ENCODE data around the gene SORCS1. TPM values are rescaled to one million over a fixed set of nuclear protein-coding genes. Genes with fewer than 3 reads are reported as not detected.

Gene SORCS1
- total and polyA plus RNA-seq, 4 donors = 1.4 to 3.8 TPM; not detected in 2

DNA sequence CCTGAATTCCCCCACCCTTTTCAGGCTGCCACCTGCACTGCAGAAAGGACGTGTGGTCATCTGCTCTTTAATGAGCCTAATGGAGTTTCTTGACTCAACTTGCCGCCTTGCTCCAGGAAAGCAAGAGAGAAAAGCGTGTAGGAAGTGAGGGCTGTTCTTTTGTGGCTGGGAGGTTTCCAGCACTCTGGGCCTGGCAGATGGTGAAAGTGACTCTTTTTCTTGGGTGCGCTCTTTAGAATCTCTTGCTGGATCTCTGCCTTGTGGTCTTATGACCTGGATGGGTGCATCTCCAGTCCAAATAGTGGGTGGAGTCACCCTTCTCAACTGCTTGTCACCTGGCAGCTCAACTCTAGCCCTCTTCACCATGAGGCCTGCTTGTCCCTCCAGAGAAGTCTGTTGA, 244.0 kb downstream of the SORCS1 start:
- Histone ChIP-seq H3K36me3 (ENCODE audit: control insufficient read depth in 1 of 2, insufficient read depth in 2 of 2, low read length in 1 of 2) (no peaks in the 10 kb centered on the region), H3K4me1 (ENCODE audit: control insufficient read depth in 1 of 2, insufficient read depth in 2 of 2, low read length in 2 of 2) (no peaks in the 10 kb centered on the region), H3K27ac (ENCODE audit: low read depth in 1 of 2, low read length in 2 of 2) (no peak overlapping the region), H3K9me3 (ENCODE audit: control insufficient read depth, low read length) (no peaks in the 10 kb centered on the region), H3K4me3 (ENCODE audit: low read length in 2 of 2) (no peak overlapping the region), H3K27me3 (ENCODE audit: control insufficient read depth in 1 of 2, insufficient read depth in 2 of 2, low read length in 1 of 2) (no peaks in the 10 kb centered on the region)
- no peak for ATAC-seq (ENCODE audit: low FRiP score)
- intact Hi-C loops (cut with DNase I) = no loop called here
- 78 to 79% methylated on average over 4 of the region's 4 CpGs for WGBS, 2 donors
- DNase-seq = no peak

DNA sequence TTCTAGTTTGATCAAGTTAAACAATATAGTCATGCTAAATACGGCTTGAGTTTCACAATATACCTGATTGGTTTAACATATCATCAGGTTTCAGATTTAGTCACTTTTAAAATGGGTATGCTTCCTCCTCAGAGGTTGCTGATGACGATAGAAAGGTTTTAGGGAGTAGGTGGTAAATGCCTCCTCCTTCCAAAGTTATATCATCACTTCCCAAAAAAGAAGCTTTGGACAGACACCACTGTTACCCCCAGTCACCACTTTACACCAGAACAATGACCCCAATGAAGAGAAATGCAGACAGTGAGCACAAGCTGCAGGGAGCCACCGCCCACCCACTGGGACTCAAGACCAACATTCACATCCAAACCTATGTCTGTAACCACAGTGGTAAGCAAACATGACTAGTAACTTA, 244.6 kb downstream of the SORCS1 start:
- Histone ChIP-seq H3K9me3 (ENCODE audit: control insufficient read depth, low read length) (no peaks in the 10 kb centered on the region), H3K4me3 (ENCODE audit: low read length in 2 of 2) (no peak overlapping the region), H3K27ac (ENCODE audit: low read depth in 1 of 2, low read length in 2 of 2) (no peak overlapping the region), H3K27me3 (ENCODE audit: control insufficient read depth in 1 of 2, insufficient read depth in 2 of 2, low read length in 1 of 2) (no peaks in the 10 kb centered on the region), H3K36me3 (ENCODE audit: control insufficient read depth in 1 of 2, insufficient read depth in 2 of 2, low read length in 1 of 2) (no peaks in the 10 kb centered on the region), H3K4me1 (ENCODE audit: control insufficient read depth in 1 of 2, insufficient read depth in 2 of 2, low read length in 2 of 2) (no peaks in the 10 kb centered on the region)
- ATAC-seq (ENCODE audit: low FRiP score) (no peak), DNase-seq (no peak)
- WGBS, 2 donors = 73% methylated on average over 3 of the region's 3 CpGs
- intact Hi-C loops (cut with DNase I) = no loop called here

DNA sequence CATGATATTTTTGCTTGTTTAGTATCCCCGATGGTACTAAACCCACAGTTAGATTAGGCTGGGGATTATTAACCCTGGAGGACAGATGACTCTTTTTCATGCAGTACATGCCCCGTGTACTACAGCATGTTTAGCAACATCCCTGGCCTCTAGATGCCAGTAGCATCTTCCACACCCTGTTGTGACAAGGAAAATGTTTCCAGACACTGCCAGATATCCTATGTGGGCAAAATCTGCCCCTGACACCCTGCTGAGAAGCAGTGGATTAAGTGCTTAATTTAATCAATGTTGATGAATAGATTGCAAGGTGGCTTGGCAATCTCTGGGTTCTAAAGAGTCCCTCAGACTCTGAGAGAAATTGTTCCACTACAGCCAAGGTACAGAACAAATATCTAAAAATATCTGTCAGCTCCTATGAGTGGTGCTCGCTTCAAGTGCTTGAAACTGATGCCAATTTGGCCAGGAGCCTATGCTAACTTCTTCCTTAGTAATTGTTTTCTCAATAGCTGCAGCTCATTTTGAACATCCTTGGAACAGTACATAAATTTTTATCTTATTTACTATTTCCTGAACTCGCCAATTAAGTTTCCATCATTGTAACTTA, 247.0 kb downstream of the SORCS1 start:
- DNase-seq = no peak
- WGBS, 2 donors = 44 to 45% methylated on average over 4 of the region's 4 CpGs
- H3K4me3 ChIP-seq (ENCODE audit: low read length in 2 of 2) = no peak overlapping the region
- H3K36me3 ChIP-seq (ENCODE audit: control insufficient read depth in 1 of 2, insufficient read depth in 2 of 2, low read length in 1 of 2) = no peaks in the 10 kb centered on the region
- no peak overlapping the region for H3K27ac ChIP-seq (ENCODE audit: low read depth in 1 of 2, low read length in 2 of 2)
- intact Hi-C loops (cut with DNase I) = no loop called here
- ATAC-seq (ENCODE audit: low FRiP score) = no peak
- no peaks in the 10 kb centered on the region for H3K9me3 ChIP-seq (ENCODE audit: control insufficient read depth, low read length)
- no peaks in the 10 kb centered on the region for H3K27me3 ChIP-seq (ENCODE audit: control insufficient read depth in 1 of 2, insufficient read depth in 2 of 2, low read length in 1 of 2)
- no peaks in the 10 kb centered on the region for H3K4me1 ChIP-seq (ENCODE audit: control insufficient read depth in 1 of 2, insufficient read depth in 2 of 2, low read length in 2 of 2)

DNA sequence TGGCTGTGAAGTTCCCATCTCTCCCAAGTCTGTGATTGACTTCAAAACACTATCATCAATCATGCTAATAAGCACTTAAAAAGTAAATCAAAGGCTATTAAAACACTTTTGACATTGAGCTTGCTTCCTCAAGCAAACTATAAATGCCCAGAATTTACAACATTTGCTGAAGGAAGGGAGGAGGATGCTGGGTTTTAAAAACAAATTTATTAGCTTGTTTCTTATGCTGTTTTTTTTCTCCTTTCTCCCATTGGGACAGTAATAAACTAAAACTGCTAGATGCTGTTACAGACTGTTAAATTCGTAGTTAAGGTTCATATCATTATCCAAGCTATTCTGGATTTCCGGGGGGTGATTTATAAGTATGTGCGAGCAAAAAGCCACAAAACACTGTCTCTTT, 250.5 kb downstream of the SORCS1 start:
- intact Hi-C loops (cut with DNase I) = no loop called here
- H3K9me3 ChIP-seq (ENCODE audit: control insufficient read depth, low read length) = no peaks in the 10 kb centered on the region
- H3K27me3 ChIP-seq (ENCODE audit: control insufficient read depth in 1 of 2, insufficient read depth in 2 of 2, low read length in 1 of 2) = no peaks in the 10 kb centered on the region
- ATAC-seq (ENCODE audit: low FRiP score) = no peak
- H3K36me3 ChIP-seq (ENCODE audit: control insufficient read depth in 1 of 2, insufficient read depth in 2 of 2, low read length in 1 of 2) = no peaks in the 10 kb centered on the region
- no peaks in the 10 kb centered on the region for H3K4me1 ChIP-seq (ENCODE audit: control insufficient read depth in 1 of 2, insufficient read depth in 2 of 2, low read length in 2 of 2)
- no peak overlapping the region for H3K4me3 ChIP-seq (ENCODE audit: low read length in 2 of 2)
- WGBS, 2 donors = 51 to 60% methylated on average over 3 of the region's 3 CpGs
- DNase-seq = no peak
- H3K27ac ChIP-seq (ENCODE audit: low read depth in 1 of 2, low read length in 2 of 2) = no peak overlapping the region

DNA sequence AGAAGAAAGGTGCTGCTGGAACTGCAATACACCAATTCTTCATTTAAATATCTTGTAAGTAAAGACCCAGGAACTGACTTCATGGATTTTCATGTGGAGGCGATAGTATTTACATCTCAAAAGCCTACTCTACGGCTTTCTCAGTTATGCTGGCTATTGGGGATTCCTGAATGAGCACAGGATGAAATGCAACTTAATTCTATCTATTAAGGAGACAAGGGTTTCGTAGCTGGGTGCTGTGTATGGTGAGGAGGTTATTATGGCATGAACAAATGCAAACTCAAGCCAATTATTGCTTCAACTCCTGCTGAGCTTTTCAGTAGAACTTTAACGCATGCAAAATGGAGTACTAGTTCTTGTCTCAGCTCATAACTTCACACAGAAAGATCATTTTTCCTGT, 251.2 kb downstream of the SORCS1 start:
- no peak overlapping the region for H3K27ac ChIP-seq (ENCODE audit: low read depth in 1 of 2, low read length in 2 of 2)
- no peaks in the 10 kb centered on the region for H3K27me3 ChIP-seq (ENCODE audit: control insufficient read depth in 1 of 2, insufficient read depth in 2 of 2, low read length in 1 of 2)
- no peak for ATAC-seq (ENCODE audit: low FRiP score)
- intact Hi-C loops (cut with DNase I) = no loop called here
- no peak overlapping the region for H3K4me3 ChIP-seq (ENCODE audit: low read length in 2 of 2)
- WGBS, 2 donors = 56% methylated on average over 4 of the region's 4 CpGs
- H3K36me3 ChIP-seq (ENCODE audit: control insufficient read depth in 1 of 2, insufficient read depth in 2 of 2, low read length in 1 of 2) = no peaks in the 10 kb centered on the region
- peaks cover 2% of the 10 kb centered on the region for H3K9me3 ChIP-seq (ENCODE audit: control insufficient read depth, low read length)
- no peak for DNase-seq
- no peaks in the 10 kb centered on the region for H3K4me1 ChIP-seq (ENCODE audit: control insufficient read depth in 1 of 2, insufficient read depth in 2 of 2, low read length in 2 of 2)

DNA sequence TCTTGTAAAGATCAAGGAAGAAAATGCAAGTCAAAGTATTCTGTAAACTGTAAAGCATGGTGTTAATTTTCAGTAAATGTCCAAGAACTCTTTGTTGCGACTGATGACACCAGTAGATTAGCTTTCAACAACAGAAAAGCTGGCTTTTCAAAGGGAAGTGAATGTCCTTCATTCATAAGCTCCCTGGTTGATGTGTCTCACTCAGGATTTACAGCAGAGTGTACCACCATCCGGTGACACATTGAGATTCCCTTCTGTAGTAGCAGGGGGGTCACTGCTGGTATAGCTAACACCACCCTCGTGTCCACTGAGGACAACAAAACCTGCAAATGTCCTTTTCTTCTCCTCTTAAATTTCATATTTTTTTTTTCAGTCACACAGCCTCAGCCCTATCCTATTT, 253.4 kb downstream of the SORCS1 start:
- Histone ChIP-seq H3K4me3 (ENCODE audit: low read length in 2 of 2) (no peak overlapping the region), H3K27me3 (ENCODE audit: control insufficient read depth in 1 of 2, insufficient read depth in 2 of 2, low read length in 1 of 2) (no peaks in the 10 kb centered on the region), H3K36me3 (ENCODE audit: control insufficient read depth in 1 of 2, insufficient read depth in 2 of 2, low read length in 1 of 2) (no peaks in the 10 kb centered on the region), H3K9me3 (ENCODE audit: control insufficient read depth, low read length) (peaks cover 2% of the 10 kb centered on the region), H3K4me1 (ENCODE audit: control insufficient read depth in 1 of 2, insufficient read depth in 2 of 2, low read length in 2 of 2) (no peaks in the 10 kb centered on the region), H3K27ac (ENCODE audit: low read depth in 1 of 2, low read length in 2 of 2) (no peak overlapping the region)
- ATAC-seq (ENCODE audit: low FRiP score) = no peak
- intact Hi-C loops (cut with DNase I) = no loop called here
- 57 to 63% methylated on average over 3 of the region's 3 CpGs for WGBS, 2 donors
- no peak for DNase-seq

DNA sequence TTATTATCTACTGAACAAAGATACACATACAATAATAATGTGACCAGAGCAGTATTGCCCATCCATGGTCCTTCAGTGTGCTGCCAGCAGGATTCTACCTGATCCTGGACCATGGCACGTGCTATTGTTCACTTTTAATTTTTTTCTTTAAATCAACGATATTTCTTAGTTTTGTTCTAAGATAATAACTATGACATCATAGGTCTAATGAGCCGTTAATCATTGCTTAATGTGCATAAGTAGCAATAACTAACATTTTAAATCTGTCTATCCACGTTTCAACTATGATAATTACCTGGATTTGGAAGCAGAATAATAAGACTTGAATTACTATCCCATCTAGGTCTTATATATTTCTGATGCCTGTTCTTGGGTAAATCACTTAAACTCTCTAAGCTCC, 253.8 kb downstream of the SORCS1 start:
- DNase-seq = no peak
- 67 to 70% methylated on average over 4 of the region's 4 CpGs for WGBS, 2 donors
- Histone ChIP-seq H3K4me1 (ENCODE audit: control insufficient read depth in 1 of 2, insufficient read depth in 2 of 2, low read length in 2 of 2) (no peaks in the 10 kb centered on the region), H3K4me3 (ENCODE audit: low read length in 2 of 2) (no peak overlapping the region), H3K27me3 (ENCODE audit: control insufficient read depth in 1 of 2, insufficient read depth in 2 of 2, low read length in 1 of 2) (no peaks in the 10 kb centered on the region), H3K27ac (ENCODE audit: low read depth in 1 of 2, low read length in 2 of 2) (no peak overlapping the region), H3K9me3 (ENCODE audit: control insufficient read depth, low read length) (peaks cover 2% of the 10 kb centered on the region), H3K36me3 (ENCODE audit: control insufficient read depth in 1 of 2, insufficient read depth in 2 of 2, low read length in 1 of 2) (no peaks in the 10 kb centered on the region)
- ATAC-seq (ENCODE audit: low FRiP score) = no peak
- intact Hi-C loops (cut with DNase I) = no loop called here

DNA sequence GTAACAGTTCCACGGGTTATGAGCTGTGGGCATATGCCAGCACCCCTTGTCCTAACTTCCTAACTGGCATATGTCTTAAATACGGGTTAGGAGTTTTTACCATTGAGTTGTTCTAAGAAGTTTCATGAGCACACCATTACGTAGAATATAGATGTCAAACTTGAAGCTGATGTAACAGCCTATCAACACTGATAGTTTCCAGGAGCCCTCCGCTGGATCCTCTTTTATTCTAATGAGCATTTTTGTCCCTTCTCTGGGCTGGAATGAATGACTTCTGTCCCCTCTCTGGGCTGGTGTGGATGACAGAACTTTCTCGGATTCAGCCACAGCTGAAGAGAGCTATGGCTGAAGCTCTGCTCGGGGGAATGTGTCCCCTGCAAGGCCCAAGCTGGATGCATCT, 256.3 kb downstream of the SORCS1 start:
- H3K4me1 ChIP-seq (ENCODE audit: control insufficient read depth in 1 of 2, insufficient read depth in 2 of 2, low read length in 2 of 2) = no peaks in the 10 kb centered on the region
- 86 to 90% methylated on average over 6 of the region's 6 CpGs for WGBS, 2 donors
- DNase-seq (no peak), ATAC-seq (ENCODE audit: low FRiP score) (no peak)
- H3K36me3 ChIP-seq (ENCODE audit: control insufficient read depth in 1 of 2, insufficient read depth in 2 of 2, low read length in 1 of 2) = no peaks in the 10 kb centered on the region
- peaks cover 2% of the 10 kb centered on the region for H3K9me3 ChIP-seq (ENCODE audit: control insufficient read depth, low read length)
- intact Hi-C loops (cut with DNase I) = no loop called here
- no peaks in the 10 kb centered on the region for H3K27me3 ChIP-seq (ENCODE audit: control insufficient read depth in 1 of 2, insufficient read depth in 2 of 2, low read length in 1 of 2)
- no peak overlapping the region for H3K4me3 ChIP-seq (ENCODE audit: low read length in 2 of 2)
- H3K27ac ChIP-seq (ENCODE audit: low read depth in 1 of 2, low read length in 2 of 2) = no peak overlapping the region

DNA sequence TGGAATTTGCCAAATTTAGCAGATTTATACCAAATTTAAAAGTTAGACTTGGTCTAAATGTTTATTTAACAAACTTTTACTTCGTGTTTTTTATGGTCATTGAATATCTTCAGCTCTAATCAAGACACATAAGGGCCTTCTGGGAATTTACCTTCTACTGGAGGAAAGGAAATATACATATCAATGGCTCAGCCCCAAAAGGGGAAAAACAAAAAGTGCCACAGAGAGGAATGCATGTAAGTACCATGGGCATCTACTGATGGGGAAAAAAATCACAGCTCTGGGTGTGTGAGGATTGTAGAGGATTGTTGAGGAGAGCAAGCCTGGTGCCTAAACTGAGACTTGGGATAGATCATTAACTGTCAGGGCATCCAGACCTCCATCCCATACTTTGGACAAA, 260.3 kb downstream of the SORCS1 start:
- Histone ChIP-seq H3K27ac (ENCODE audit: low read depth in 1 of 2, low read length in 2 of 2) (no peak overlapping the region), H3K4me3 (ENCODE audit: low read length in 2 of 2) (no peak overlapping the region), H3K36me3 (ENCODE audit: control insufficient read depth in 1 of 2, insufficient read depth in 2 of 2, low read length in 1 of 2) (no peaks in the 10 kb centered on the region), H3K27me3 (ENCODE audit: control insufficient read depth in 1 of 2, insufficient read depth in 2 of 2, low read length in 1 of 2) (no peaks in the 10 kb centered on the region), H3K4me1 (ENCODE audit: control insufficient read depth in 1 of 2, insufficient read depth in 2 of 2, low read length in 2 of 2) (no peaks in the 10 kb centered on the region), H3K9me3 (ENCODE audit: control insufficient read depth, low read length) (peaks cover 2% of the 10 kb centered on the region)
- intact Hi-C loops (cut with DNase I) = no loop called here
- WGBS, 2 donors = 8 to 14% methylated on average over 1 of the region's 1 CpG
- DNase-seq (no peak), ATAC-seq (ENCODE audit: low FRiP score) (no peak)
